HUES64 (cell line): ENCODE results near the gene C16orf96.
"Not testable (repeated sequence)": the region's sequence is repeated elsewhere in the genome, so short reads cannot be mapped to it uniquely, and the experiment has no call there.

ENCODE experiments used
- H3K27ac ChIP-seq: 2 replicates; pipeline ENCODE4 v1.7.0; 2013; ENCODE audit warnings: low read depth, low read length, inconsistent platforms
- H3K27me3 ChIP-seq: 2 replicates; pipeline ENCODE4 v1.6.1; 2013; ENCODE audit warnings: mild to moderate bottlenecking, low read length; ENCODE audit not compliant: insufficient read depth
- H3K36me3 ChIP-seq: 2 replicates; pipeline ENCODE4 v1.6.1; 2013; ENCODE audit warnings: mild to moderate bottlenecking, low read length; ENCODE audit not compliant: insufficient read depth
- H3K4me1 ChIP-seq: 2 replicates; pipeline ENCODE4 v1.6.1; 2013; ENCODE audit warnings: mild to moderate bottlenecking, low read length, moderate library complexity; ENCODE audit not compliant: insufficient read depth
- H3K4me3 ChIP-seq: 2 replicates; pipeline ENCODE4 v1.5.1; 2013; ENCODE audit warnings: mild to moderate bottlenecking, low read length, moderate library complexity
- H3K9ac ChIP-seq: 2 replicates; pipeline ENCODE4 v1.6.1; 2013; ENCODE audit warnings: mild to moderate bottlenecking, low read depth, low read length
- H3K9me3 ChIP-seq: 2 replicates; pipeline ENCODE4 v1.6.1; 2013; ENCODE audit warnings: low read depth, low read length; ENCODE audit not compliant: insufficient read depth
- WGBS: fragments of 150-250, 120-280 bp; methylation state at CpG from one replicate; pipeline ENCODE4 v1.1.7; 2013; ENCODE audit warnings: missing lambda C conversion rate; 5-methylcytosine and 5-hydroxymethylcytosine counted together

C16orf96 gene

GRCh38 chr16:4570086-4570485 is 13.9 kb downstream of the C16orf96 start:
- WGBS = 81% methylated on average over 6 of the region's 6 CpGs
- Histone ChIP-seq H3K36me3 (no peaks in the 10 kb centered on the region), H3K9me3 (no peaks in the 10 kb centered on the region), H3K27me3 (no peaks in the 10 kb centered on the region), H3K4me3 (no peak overlapping the region), H3K4me1 (peaks cover 27% of the 10 kb centered on the region), H3K9ac (peak overlapping the region; percentile 46; the same call in 1 of the 2 replicates), H3K27ac (peak overlapping the region; percentile 90; the same call in 1 of the 2 replicates)

- WGBS = 23% methylated on average over 15 of the region's 15 CpGs
- Histone ChIP-seq H3K9ac (peak overlapping the region; percentile 49), H3K36me3 (no peaks in the 10 kb centered on the region), H3K4me3 (peak overlapping the region; percentile 30), H3K9me3 (no peaks in the 10 kb centered on the region), H3K27me3 (no peaks in the 10 kb centered on the region), H3K27ac (peak overlapping the region; percentile 90), H3K4me1 (peaks cover 27% of the 10 kb centered on the region)
Measured at GRCh38 chr16:4570688-4571321, 14.7 kb downstream of the C16orf96 start.

- H3K36me3 ChIP-seq = no peaks in the 10 kb centered on the region
- no peaks in the 10 kb centered on the region for H3K27me3 ChIP-seq
- no peaks in the 10 kb centered on the region for H3K9me3 ChIP-seq
- H3K27ac ChIP-seq = no peak overlapping the region
- 68% methylated on average over 4 of the region's 4 CpGs for WGBS
- H3K9ac ChIP-seq = no peak overlapping the region
- peaks cover 27% of the 10 kb centered on the region for H3K4me1 ChIP-seq
- no peak overlapping the region for H3K4me3 ChIP-seq
Measured at GRCh38 chr16:4572715-4573114, 16.6 kb downstream of the C16orf96 start.

- not testable (repeated sequence) for H3K4me3 ChIP-seq, H3K36me3 ChIP-seq, H3K9me3 ChIP-seq, H3K27me3 ChIP-seq, H3K27ac ChIP-seq, H3K9ac ChIP-seq
- 94% methylated on average over 6 of the region's 7 CpGs for WGBS
- peaks cover 21% of the 10 kb centered on the region for H3K4me1 ChIP-seq
Measured at GRCh38 chr16:4573926-4574325, 17.8 kb downstream of the C16orf96 start.

- H3K4me3 ChIP-seq = no peak overlapping the region
- no peaks in the 10 kb centered on the region for H3K36me3 ChIP-seq
- WGBS = 82% methylated on average over 11 of the region's 11 CpGs
- H3K27me3 ChIP-seq = no peaks in the 10 kb centered on the region
- H3K9me3 ChIP-seq = no peaks in the 10 kb centered on the region
- H3K4me1 ChIP-seq = peaks cover 13% of the 10 kb centered on the region
- no peak overlapping the region for H3K27ac ChIP-seq
- no peak overlapping the region for H3K9ac ChIP-seq
Measured at GRCh38 chr16:4574919-4575705, 19.0 kb downstream of the C16orf96 start.

GRCh38 chr16:4576008-4576407 is 19.9 kb downstream of the C16orf96 start:
- WGBS = 98% methylated on average over 15 of the region's 15 CpGs
- H3K27me3 ChIP-seq = no peaks in the 10 kb centered on the region
- no peak overlapping the region for H3K27ac ChIP-seq
- no peak overlapping the region for H3K4me3 ChIP-seq
- H3K9me3 ChIP-seq = no peaks in the 10 kb centered on the region
- no peaks in the 10 kb centered on the region for H3K36me3 ChIP-seq
- H3K9ac ChIP-seq = no peak overlapping the region
- H3K4me1 ChIP-seq = peaks cover 6% of the 10 kb centered on the region

- Histone ChIP-seq H3K27me3 (no peaks in the 10 kb centered on the region), H3K9me3 (no peaks in the 10 kb centered on the region), H3K4me3 (no peak overlapping the region), H3K27ac (no peak overlapping the region), H3K9ac (no peak overlapping the region), H3K4me1 (no peaks in the 10 kb centered on the region), H3K36me3 (no peaks in the 10 kb centered on the region)
- WGBS = 93% methylated on average over 13 of the region's 13 CpGs
Measured at GRCh38 chr16:4578961-4579530, 22.9 kb downstream of the C16orf96 start.

GRCh38 chr16:4580250-4580649 is 24.1 kb downstream of the C16orf96 start:
- Histone ChIP-seq H3K4me1 (no peaks in the 10 kb centered on the region), H3K9ac (no peak overlapping the region), H3K36me3 (no peaks in the 10 kb centered on the region), H3K27me3 (no peaks in the 10 kb centered on the region), H3K9me3 (no peaks in the 10 kb centered on the region), H3K4me3 (no peak overlapping the region), H3K27ac (no peak overlapping the region)
- 96% methylated on average over 4 of the region's 6 CpGs for WGBS

GRCh38 chr16:4583906-4584305 is 27.8 kb downstream of the C16orf96 start:
- WGBS = 94% methylated on average over 4 of the region's 4 CpGs
- Histone ChIP-seq H3K4me1 (no peaks in the 10 kb centered on the region), H3K9ac (no peak overlapping the region), H3K27ac (no peak overlapping the region), H3K9me3 (peaks cover 8% of the 10 kb centered on the region; the same call in 1 of the 2 replicates), H3K27me3 (no peaks in the 10 kb centered on the region), H3K36me3 (no peaks in the 10 kb centered on the region), H3K4me3 (no peak overlapping the region)

- 95% methylated on average over 7 of the region's 7 CpGs for WGBS
- no peaks in the 10 kb centered on the region for H3K27me3 ChIP-seq
- H3K27ac ChIP-seq = no peak overlapping the region
- H3K4me1 ChIP-seq = no peaks in the 10 kb centered on the region
- no peak overlapping the region for H3K9ac ChIP-seq
- no peak overlapping the region for H3K4me3 ChIP-seq
- no peaks in the 10 kb centered on the region for H3K36me3 ChIP-seq
- H3K9me3 ChIP-seq = peaks cover 8% of the 10 kb centered on the region; the same call in 1 of the 2 replicates
Measured at GRCh38 chr16:4586291-4586690, 30.2 kb downstream of the C16orf96 start.

GRCh38 chr16:4588386-4588785 is 32.2 kb downstream of the C16orf96 start:
- Histone ChIP-seq H3K27me3 (no peaks in the 10 kb centered on the region), H3K9ac (no peak overlapping the region), H3K9me3 (peaks cover 8% of the 10 kb centered on the region; the same call in 1 of the 2 replicates), H3K27ac (no peak overlapping the region), H3K4me3 (no peak overlapping the region), H3K36me3 (no peaks in the 10 kb centered on the region), H3K4me1 (peaks cover 6% of the 10 kb centered on the region)
- 90% methylated on average over 2 of the region's 2 CpGs for whole genome bisulfite sequencing
